ENCODE results near the gene HDAC1. TPM values are rescaled to one million over a fixed set of nuclear protein-coding genes. Genes with fewer than 3 reads are reported as not detected.

Gene HDAC1
- total and polyA plus RNA-seq, 2 of the 13 experiments (the other 11 are each of a cell fraction or from before 2014, with no cell fraction given), result 93.5 to 189 TPM

- TF ChIP-seq GLMP (CRISPR knock-in tag; IDR thresholded peaks at IDR 0.05; ENCODE audit: borderline replicate concordance), result no peak
- no peak for TF ChIP-seq CENPT (CRISPR knock-in tag; IDR thresholded peaks at IDR 0.05; ENCODE audit: low read depth)
- TF ChIP-seq KMT2A (CRISPR knock-in tag; IDR thresholded peaks at IDR 0.05), result peak; percentile 52; the same call in 1 of the 2 replicates
- TF ChIP-seq NCOA1 (CRISPR knock-in tag; IDR thresholded peaks at IDR 0.05), result no peak
- TF ChIP-seq THAP7 (CRISPR knock-in tag; IDR thresholded peaks at IDR 0.05), result no peak
- no peak for TF ChIP-seq BRD4 (CRISPR knock-in tag; IDR thresholded peaks at IDR 0.05)
- no peak for TF ChIP-seq FIP1L1 (IDR thresholded peaks at IDR 0.05; ENCODE audit: borderline replicate concordance, insufficient read depth, low read depth, low read length)
- no peak; the same call in 1 of the 2 replicates for TF ChIP-seq ZSCAN31 (CRISPR knock-in tag; IDR thresholded peaks at IDR 0.05; ENCODE audit: low read depth)
- TF ChIP-seq ZNF333 (CRISPR knock-in tag; IDR thresholded peaks at IDR 0.05; ENCODE audit: borderline replicate concordance), result no peak
- 0 out of 2 replicates have a peak, but pooled peaks have one; percentile 19 for TF ChIP-seq ATF7-NPFF (CRISPR knock-in tag; IDR thresholded peaks at IDR 0.05; ENCODE audit: low read depth)
- 0 out of 2 replicates have a peak, but pooled peaks have one; percentile 15 for TF ChIP-seq HDAC2 (CRISPR knock-in tag; IDR thresholded peaks at IDR 0.05)
- TF ChIP-seq ZNF101 (CRISPR knock-in tag; IDR thresholded peaks at IDR 0.05; ENCODE audit: borderline replicate concordance, low read depth), result no peak
- no peak for TF ChIP-seq PLRG1 (conservative IDR thresholded peaks at IDR 0.05)
- TF ChIP-seq ZNF335 (CRISPR knock-in tag; IDR thresholded peaks at IDR 0.05), result no peak
- 0 out of 2 replicates have a peak, but pooled peaks have one; percentile 31 for TF ChIP-seq ZNF782 (CRISPR knock-in tag; IDR thresholded peaks at IDR 0.05; ENCODE audit: borderline replicate concordance)
- TF ChIP-seq RAD21 (CRISPR knock-in tag; IDR thresholded peaks at IDR 0.05), result peak; percentile 85
- no peak for TF ChIP-seq ZNF121 (CRISPR knock-in tag; IDR thresholded peaks at IDR 0.05)
- no peak for TF ChIP-seq DRAP1 (CRISPR knock-in tag; IDR thresholded peaks at IDR 0.05)
- TF ChIP-seq CBFB (CRISPR knock-in tag; IDR thresholded peaks at IDR 0.05), result 0 out of 2 replicates have a peak, but pooled peaks have one; percentile 55
- TF ChIP-seq ZNF468 (CRISPR knock-in tag; IDR thresholded peaks at IDR 0.05), result no peak
- TF ChIP-seq ZNF530 (CRISPR knock-in tag; IDR thresholded peaks at IDR 0.05; ENCODE audit: low read depth), result no peak
- TF ChIP-seq PLSCR1 (CRISPR knock-in tag; IDR thresholded peaks at IDR 0.05; ENCODE audit: borderline replicate concordance), result 0 out of 2 replicates have a peak, but pooled peaks have one; percentile 31
- TF ChIP-seq RAD51 (IDR thresholded peaks at IDR 0.05; ENCODE audit: borderline replicate concordance), result no peak
- TF ChIP-seq KLF12 (CRISPR knock-in tag; IDR thresholded peaks at IDR 0.05; ENCODE audit: borderline replicate concordance), result no peak
- TF ChIP-seq ZNF331 (CRISPR knock-in tag; IDR thresholded peaks at IDR 0.05), result peak; percentile 32; the same call in 1 of the 2 replicates
- TF ChIP-seq CTCF (CRISPR knock-in tag; IDR thresholded peaks at IDR 0.05), result peak; percentile 80
- no peak for TF ChIP-seq KLF13 (CRISPR knock-in tag; IDR thresholded peaks at IDR 0.05)
Observed at GRCh38 chr1:32334864-32335534, 43.1 kb downstream of the HDAC1 start (continued).

All from HepG2 (cell line).